Suprapubic skin (tissue), 4 donors: ENCODE data around the gene AOX1.

Source experiments
- POLR2A ChIP-seq, 2 donors: fragments of 450-650 bp; IDR thresholded peaks; one replicate each; pipeline ENCODE4 v1.6.1; 2017; ENCODE audit warnings: antibody characterized with exemption in 2 of 2, mild to moderate bottlenecking in 2 of 2, moderate library complexity in 2 of 2
- POLR2AphosphoS5 ChIP-seq, 3 donors: sonication (generic); formaldehyde crosslinking; IDR thresholded peaks; one replicate each; pipeline ENCODE4 v1.6.1; 2017; ENCODE audit warnings: antibody characterized with exemption in 3 of 3

- TF ChIP-seq POLR2AphosphoS5 (IDR thresholded peaks at IDR 0.05) (no peak), POLR2A (IDR thresholded peaks at IDR 0.05) (no peak)
Measured at GRCh38 chr2:200659410-200659809, 73.6 kb downstream of the AOX1 start.
